Non-pigmented ciliary epithelial cell (primary cell): Measurements from ENCODE around the gene APBB1IP.
"Not testable (repeated sequence)": the region's sequence is repeated elsewhere in the genome, so short reads cannot be mapped to it uniquely, and the experiment has no call there.

Experiments used
- DNase-seq: peaks from one replicate; pipeline ENCODE4 v3.0.0-alpha.2; 2010; ENCODE audit warnings: low read depth

Gene APBB1IP

DNA sequence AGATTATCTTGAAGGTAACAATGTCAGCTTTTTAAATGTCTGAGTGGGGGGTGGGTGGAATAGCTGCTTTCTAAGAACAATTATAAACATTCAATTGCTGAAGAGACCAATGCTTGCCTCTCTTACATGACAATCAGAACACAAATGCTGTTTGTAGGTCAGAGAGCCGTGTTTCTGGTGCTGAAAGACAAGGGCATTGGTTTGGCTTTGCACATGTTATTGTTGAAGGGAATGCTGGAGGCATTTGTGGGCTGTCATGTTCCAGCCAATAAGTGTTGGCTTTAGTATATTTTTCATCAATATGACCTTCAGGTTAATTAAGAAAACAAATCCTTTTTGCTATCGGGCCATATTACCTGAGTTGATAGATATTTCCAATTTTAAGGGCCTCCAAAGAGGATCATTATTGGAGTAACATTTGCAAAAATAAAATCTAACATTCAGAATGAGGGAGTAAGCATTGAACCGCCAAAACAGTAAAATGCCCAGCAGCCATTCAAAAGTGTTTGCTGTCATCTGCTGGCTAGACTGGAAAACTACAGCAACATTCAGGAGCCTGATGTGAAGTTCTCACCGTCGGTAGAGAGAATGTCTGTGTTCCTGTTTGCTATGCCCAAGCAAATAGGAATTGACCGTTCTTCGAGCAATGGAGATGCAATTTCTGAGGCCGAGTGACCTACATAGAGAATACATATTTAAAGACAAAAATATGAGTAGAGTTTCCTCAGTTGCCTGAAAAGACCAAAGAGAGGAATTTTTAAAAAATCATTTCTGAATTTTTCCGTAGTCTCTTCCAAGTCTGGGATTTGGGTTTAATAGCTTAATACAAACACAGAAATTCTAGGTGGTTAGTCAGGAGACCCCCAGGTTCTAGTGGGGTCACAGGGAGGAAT, 118.9 kb downstream of the APBB1IP start:
- DNase-seq: peak; percentile 24

- peak; percentile 23 for DNase-seq
Measured at GRCh38 chr10:26557641-26558014, 119.5 kb downstream of the APBB1IP start.

DNA sequence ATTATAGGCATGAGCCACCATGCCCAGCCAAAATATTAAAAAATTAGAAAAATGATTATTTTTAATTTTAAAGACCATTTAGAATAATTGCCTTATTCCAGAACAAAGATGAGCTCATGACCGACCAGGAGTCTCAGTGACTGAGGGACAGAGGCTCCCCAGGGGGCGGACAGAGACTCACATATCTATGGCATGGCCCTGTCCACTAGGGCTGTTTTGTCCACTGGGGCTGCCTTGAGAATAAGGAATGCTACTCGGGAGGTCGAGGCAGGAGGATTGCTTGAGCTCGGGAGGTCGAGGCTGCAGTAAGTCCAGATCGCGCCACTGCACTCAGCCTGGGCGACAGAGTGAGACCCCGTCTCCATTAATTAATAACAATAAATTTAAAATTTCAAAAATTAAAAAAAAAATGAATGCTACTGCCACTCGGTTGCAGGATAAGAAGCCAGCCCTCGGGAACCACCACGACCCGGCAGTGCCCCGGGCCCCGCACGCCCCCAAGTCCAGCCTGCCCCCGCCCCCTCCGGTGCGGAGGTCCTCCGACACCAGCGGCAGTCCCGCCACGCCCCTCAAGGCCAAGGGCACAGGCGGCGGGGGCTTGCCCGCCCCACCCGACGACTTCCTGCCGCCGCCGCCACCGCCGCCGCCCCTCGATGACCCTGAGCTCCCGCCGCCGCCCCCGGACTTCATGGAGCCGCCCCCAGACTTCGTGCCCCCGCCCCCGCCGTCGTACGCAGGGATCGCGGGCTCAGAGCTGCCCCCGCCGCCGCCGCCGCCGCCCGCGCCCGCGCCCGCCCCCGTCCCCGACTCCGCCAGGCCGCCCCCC, 128.6 kb downstream of the APBB1IP start:
- no peak for DNase-seq

- no peak for DNase-seq
Measured at GRCh38 chr10:26567351-26567721, 129.2 kb downstream of the APBB1IP start.

DNA sequence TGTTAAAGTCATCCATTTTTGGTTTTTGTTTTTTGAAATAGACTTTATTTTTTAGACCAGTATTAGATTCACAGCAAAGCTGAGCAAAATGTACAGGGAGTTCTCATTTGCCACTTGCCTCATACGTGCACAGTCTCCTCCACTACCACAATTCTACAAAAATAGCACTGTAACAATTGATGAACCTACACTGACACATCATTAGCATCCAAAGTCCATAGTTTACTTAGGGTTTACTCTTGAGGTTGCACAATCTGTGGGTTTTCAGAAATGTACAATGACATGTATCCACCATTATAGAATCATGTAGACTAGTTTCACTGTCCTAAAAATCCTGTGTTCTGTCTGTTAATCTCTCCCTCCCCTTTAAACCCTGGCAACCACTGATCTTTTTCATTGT, 133.5 kb downstream of the APBB1IP start:
- DNase-seq: no peak

GRCh38 chr10:26573674-26574073, 135.5 kb downstream of the APBB1IP start:
- DNase-seq: no peak

- no peak for DNase-seq
Measured at GRCh38 chr10:26574783-26575182, 136.6 kb downstream of the APBB1IP start.

DNA sequence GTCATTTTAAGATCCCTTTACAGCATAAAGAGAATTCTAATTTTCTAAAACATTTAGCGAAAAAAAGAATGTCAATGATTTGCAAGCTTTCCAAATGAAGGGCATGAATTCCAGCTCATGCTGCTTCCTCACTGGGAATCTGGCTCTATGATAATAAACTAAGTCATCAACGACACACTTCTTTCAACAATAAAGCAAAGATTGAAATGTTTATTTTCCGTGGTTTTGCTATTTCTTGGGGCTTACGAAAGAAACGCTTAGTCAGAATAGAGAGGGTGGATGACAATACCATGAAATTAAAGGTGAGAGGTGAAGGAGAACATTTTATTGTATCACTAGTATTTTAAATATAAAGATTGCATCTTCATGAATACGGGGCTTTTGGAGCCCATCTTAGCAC, 140.2 kb downstream of the APBB1IP start:
- DNase-seq: not testable (repeated sequence)

- no peak for DNase-seq
Measured at GRCh38 chr10:26579256-26580063, 141.3 kb downstream of the APBB1IP start.

- no peak for DNase-seq
Measured at GRCh38 chr10:26586211-26586610, 148.1 kb downstream of the APBB1IP start.

DNA sequence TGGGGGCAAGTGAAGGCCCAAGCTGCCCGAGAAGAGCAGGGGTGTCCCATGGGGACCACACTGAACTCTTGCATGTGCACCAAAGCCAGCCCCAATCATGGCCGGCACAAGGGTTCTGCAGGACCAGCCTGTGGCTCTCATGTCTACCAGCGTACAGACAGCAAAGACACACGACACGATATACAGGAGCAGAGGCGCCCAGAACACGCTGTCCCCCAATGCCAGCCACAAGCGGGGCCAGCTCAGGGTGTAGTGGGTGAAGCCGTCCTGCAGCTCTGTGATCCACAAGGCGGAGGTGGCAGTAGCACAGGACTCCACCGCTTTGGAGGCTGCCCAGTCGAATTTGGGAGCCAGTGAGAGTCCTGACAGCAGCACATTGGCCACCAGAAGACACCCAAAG, 150.5 kb downstream of the APBB1IP start:
- no peak for DNase-seq

DNA sequence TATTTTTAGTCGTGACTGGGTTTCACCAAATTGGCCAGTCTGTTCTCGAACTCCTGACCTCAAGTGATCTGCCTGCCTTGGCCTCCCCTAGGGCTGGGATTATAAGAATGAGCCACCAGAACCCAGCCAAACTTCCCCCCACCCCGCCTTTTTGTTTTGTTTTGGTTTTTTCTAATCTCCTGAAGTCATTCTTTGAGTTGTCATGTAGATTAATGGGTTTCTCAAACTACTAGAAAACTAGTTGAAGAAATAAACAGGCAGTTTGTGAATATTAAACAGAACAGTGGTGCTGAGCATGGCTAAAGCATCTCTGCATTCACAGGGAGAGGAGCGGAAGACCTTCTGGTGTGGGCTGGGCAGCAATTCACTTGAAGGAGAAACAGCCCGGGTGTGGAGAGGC, 151.7 kb downstream of the APBB1IP start:
- not testable (repeated sequence) for DNase-seq

GRCh38 chr10:26593896-26594295, 155.8 kb downstream of the APBB1IP start:
- DNase-seq: no peak

DNA sequence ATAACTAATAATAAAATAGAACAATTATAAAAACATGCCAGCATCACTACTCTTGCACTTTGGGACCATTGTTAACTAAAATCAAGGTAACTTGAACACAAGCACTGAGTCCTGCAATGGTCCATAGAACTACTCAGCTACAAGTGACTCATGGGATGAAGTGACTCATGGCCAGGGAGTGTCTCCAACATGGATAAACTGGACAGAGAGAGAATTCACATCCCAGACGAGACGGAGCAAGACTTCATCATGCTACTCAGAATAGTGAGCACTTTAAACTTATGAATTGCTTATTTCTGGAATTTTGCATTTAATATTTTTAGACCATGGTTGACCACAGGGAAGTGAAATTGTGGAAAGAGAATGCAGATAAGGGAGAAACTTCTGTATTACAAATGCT, 165.1 kb downstream of the APBB1IP start:
- DNase-seq: not testable (repeated sequence)

GRCh38 chr10:26604320-26605093, 166.4 kb downstream of the APBB1IP start:
- not testable (repeated sequence) for DNase-seq

- peak; percentile 9 for DNase-seq
Measured at GRCh38 chr10:26606389-26606877, 168.3 kb downstream of the APBB1IP start.

GRCh38 chr10:26612151-26612915, 174.2 kb downstream of the APBB1IP start:
- no peak for DNase-seq
